ENCODE results near the gene ATAD1. TPM values are rescaled to one million over a fixed set of nuclear protein-coding genes. Genes with fewer than 3 reads are reported as not detected.
"Not testable (repeated sequence)": the region's sequence is repeated elsewhere in the genome, so short reads cannot be mapped to it uniquely, and the experiment has no call there.

The ATAD1 gene
- total RNA-seq, 1 donor: 43.8 TPM

- no peaks in the 10 kb centered on the region for H3K9me3 ChIP-seq (ENCODE audit: low read depth, low read length)
- H3K27ac ChIP-seq (ENCODE audit: low read depth, low read length): peak overlapping the region; percentile 40
- H3K36me3 ChIP-seq (ENCODE audit: insufficient read depth, low read length): peaks cover 44% of the 10 kb centered on the region
- no peak overlapping the region for H2AFZ ChIP-seq (ENCODE audit: low read length)
- no peak for TF ChIP-seq CTCF (IDR thresholded peaks at IDR 0.05; ENCODE audit: extremely low read depth, low read depth, low read length)
- DNase-seq (ENCODE audit: insufficient read length, low spot score, missing footprints): no peak
- H4K20me1 ChIP-seq (ENCODE audit: insufficient read depth, low read length): no peaks in the 10 kb centered on the region
- H3K4me1 ChIP-seq (ENCODE audit: insufficient read depth, low read length): peaks cover 11% of the 10 kb centered on the region
- no peaks in the 10 kb centered on the region for H3K27me3 ChIP-seq (ENCODE audit: insufficient read depth, low read length)
- H3K4me3 ChIP-seq (ENCODE audit: insufficient read depth, low read length): no peak overlapping the region
- no peaks in the 10 kb centered on the region for H3K79me2 ChIP-seq (ENCODE audit: insufficient read depth, low read length)
- no peak overlapping the region for H3K4me2 ChIP-seq (ENCODE audit: insufficient read depth, low read length)
These were observed 78.3 kb downstream of the ATAD1 start for GRCh38 chr10:87739703-87740102.

GRCh38 chr10:87738253-87738652 is 79.8 kb downstream of the ATAD1 start:
- not testable (repeated sequence) for H2AFZ ChIP-seq (ENCODE audit: low read length); H3K27ac ChIP-seq (ENCODE audit: low read depth, low read length); DNase-seq (ENCODE audit: insufficient read length, low spot score, missing footprints); H3K79me2 ChIP-seq (ENCODE audit: insufficient read depth, low read length); H4K20me1 ChIP-seq (ENCODE audit: insufficient read depth, low read length); H3K27me3 ChIP-seq (ENCODE audit: insufficient read depth, low read length); H3K4me2 ChIP-seq (ENCODE audit: insufficient read depth, low read length); H3K4me3 ChIP-seq (ENCODE audit: insufficient read depth, low read length); H3K9me3 ChIP-seq (ENCODE audit: low read depth, low read length)
- peaks cover 11% of the 10 kb centered on the region for H3K4me1 ChIP-seq (ENCODE audit: insufficient read depth, low read length)
- peaks cover 39% of the 10 kb centered on the region for H3K36me3 ChIP-seq (ENCODE audit: insufficient read depth, low read length)

- Histone ChIP-seq H2AFZ (ENCODE audit: low read length) (no peak overlapping the region), H3K9me3 (ENCODE audit: low read depth, low read length) (no peaks in the 10 kb centered on the region), H3K27ac (ENCODE audit: low read depth, low read length) (no peak overlapping the region), H4K20me1 (ENCODE audit: insufficient read depth, low read length) (no peaks in the 10 kb centered on the region), H3K79me2 (ENCODE audit: insufficient read depth, low read length) (no peaks in the 10 kb centered on the region), H3K4me2 (ENCODE audit: insufficient read depth, low read length) (peak overlapping the region; percentile 21), H3K27me3 (ENCODE audit: insufficient read depth, low read length) (no peaks in the 10 kb centered on the region), H3K36me3 (ENCODE audit: insufficient read depth, low read length) (peaks cover 39% of the 10 kb centered on the region), H3K4me1 (ENCODE audit: insufficient read depth, low read length) (peaks cover 6% of the 10 kb centered on the region), H3K4me3 (ENCODE audit: insufficient read depth, low read length) (no peak overlapping the region)
- TF ChIP-seq CTCF (IDR thresholded peaks at IDR 0.05; ENCODE audit: extremely low read depth, low read depth, low read length): peak; percentile 77
- peak; percentile 83 for DNase-seq (ENCODE audit: insufficient read length, low spot score, missing footprints)
These were observed 82.8 kb downstream of the ATAD1 start for GRCh38 chr10:87734987-87735827.

GRCh38 chr10:87733081-87733480 is 84.9 kb downstream of the ATAD1 start:
- H3K27me3 ChIP-seq (ENCODE audit: insufficient read depth, low read length): no peaks in the 10 kb centered on the region
- H2AFZ ChIP-seq (ENCODE audit: low read length): no peak overlapping the region
- no peaks in the 10 kb centered on the region for H3K9me3 ChIP-seq (ENCODE audit: low read depth, low read length)
- peaks cover 42% of the 10 kb centered on the region for H3K36me3 ChIP-seq (ENCODE audit: insufficient read depth, low read length)
- H3K4me2 ChIP-seq (ENCODE audit: insufficient read depth, low read length): no peak overlapping the region
- H4K20me1 ChIP-seq (ENCODE audit: insufficient read depth, low read length): no peaks in the 10 kb centered on the region
- H3K4me3 ChIP-seq (ENCODE audit: insufficient read depth, low read length): no peak overlapping the region
- no peak overlapping the region for H3K27ac ChIP-seq (ENCODE audit: low read depth, low read length)
- DNase-seq (ENCODE audit: insufficient read length, low spot score, missing footprints): no peak
- TF ChIP-seq CTCF (IDR thresholded peaks at IDR 0.05; ENCODE audit: extremely low read depth, low read depth, low read length): no peak
- no peaks in the 10 kb centered on the region for H3K4me1 ChIP-seq (ENCODE audit: insufficient read depth, low read length)
- H3K79me2 ChIP-seq (ENCODE audit: insufficient read depth, low read length): no peaks in the 10 kb centered on the region

All from osteoblast (primary cell).